HUES48 (cell line): ENCODE data around the gene LSR.

Experiments
- H3K27ac ChIP-seq: one replicate; pipeline ENCODE4 v1.7.0; 2013; ENCODE audit warnings: low read depth, low read length, inconsistent platforms
- H3K27me3 ChIP-seq: 2 replicates; pipeline ENCODE4 v1.6.1; 2013; ENCODE audit warnings: mild to moderate bottlenecking, low read length; ENCODE audit not compliant: control insufficient read depth, insufficient read depth
- H3K36me3 ChIP-seq: 2 replicates; pipeline ENCODE4 v1.6.1; 2013; ENCODE audit warnings: low read length; ENCODE audit not compliant: control insufficient read depth, insufficient read depth
- H3K4me1 ChIP-seq: 2 replicates; pipeline ENCODE4 v1.6.1; 2013; ENCODE audit warnings: mild to moderate bottlenecking, low read length; ENCODE audit not compliant: control insufficient read depth, insufficient read depth
- H3K4me3 ChIP-seq: 2 replicates; pipeline ENCODE4 v1.5.1; 2013; ENCODE audit warnings: mild to moderate bottlenecking, low read depth, low read length
- H3K9ac ChIP-seq: 2 replicates; pipeline ENCODE4 v1.6.1; 2013; ENCODE audit warnings: mild to moderate bottlenecking, low read depth, low read length, moderate library complexity
- H3K9me3 ChIP-seq: 2 replicates; pipeline ENCODE4 v1.6.1; 2013; ENCODE audit warnings: low read length; ENCODE audit not compliant: control insufficient read depth, insufficient read depth

Gene LSR

GRCh38 chr19:35264268-35265125, 15.7 kb downstream of the LSR start:
- Histone ChIP-seq H3K9me3 (no peaks in the 10 kb centered on the region), H3K27ac (no peak overlapping the region), H3K4me1 (peaks cover 7% of the 10 kb centered on the region; the same call in 1 of the 2 replicates), H3K36me3 (peaks cover 60% of the 10 kb centered on the region), H3K9ac (no peak overlapping the region), H3K27me3 (no peaks in the 10 kb centered on the region), H3K4me3 (no peak overlapping the region)

- H3K9me3 ChIP-seq, result no peaks in the 10 kb centered on the region
- no peaks in the 10 kb centered on the region for H3K27me3 ChIP-seq
- no peak overlapping the region for H3K27ac ChIP-seq
- H3K9ac ChIP-seq, result no peak overlapping the region
- peaks cover 7% of the 10 kb centered on the region; the same call in 1 of the 2 replicates for H3K4me1 ChIP-seq
- peaks cover 58% of the 10 kb centered on the region for H3K36me3 ChIP-seq
- no peak overlapping the region for H3K4me3 ChIP-seq
Observed at GRCh38 chr19:35265126-35265899, 16.5 kb downstream of the LSR start.

- H3K9ac ChIP-seq, result no peak overlapping the region
- no peaks in the 10 kb centered on the region for H3K27me3 ChIP-seq
- no peak overlapping the region for H3K27ac ChIP-seq
- no peak overlapping the region for H3K4me3 ChIP-seq
- H3K9me3 ChIP-seq, result no peaks in the 10 kb centered on the region
- H3K4me1 ChIP-seq, result peaks cover 7% of the 10 kb centered on the region; the same call in 1 of the 2 replicates
- H3K36me3 ChIP-seq, result peaks cover 59% of the 10 kb centered on the region
Observed at GRCh38 chr19:35265900-35266519, 17.2 kb downstream of the LSR start.

- H3K4me1 ChIP-seq, result peaks cover 7% of the 10 kb centered on the region; the same call in 1 of the 2 replicates
- peaks cover 60% of the 10 kb centered on the region for H3K36me3 ChIP-seq
- peak overlapping the region; percentile 88 for H3K27ac ChIP-seq
- H3K27me3 ChIP-seq, result no peaks in the 10 kb centered on the region
- H3K4me3 ChIP-seq, result peak overlapping the region; percentile 65
- H3K9ac ChIP-seq, result no peak overlapping the region
- no peaks in the 10 kb centered on the region for H3K9me3 ChIP-seq
Observed at GRCh38 chr19:35266520-35267352, 17.9 kb downstream of the LSR start.

GRCh38 chr19:35267353-35267817, 18.6 kb downstream of the LSR start:
- H3K36me3 ChIP-seq, result peaks cover 61% of the 10 kb centered on the region

GRCh38 chr19:35267818-35268535, 19.2 kb downstream of the LSR start:
- no peaks in the 10 kb centered on the region for H3K27me3 ChIP-seq
- peaks cover 61% of the 10 kb centered on the region for H3K36me3 ChIP-seq
- peak overlapping the region; percentile 91 for H3K27ac ChIP-seq
- peak overlapping the region; percentile 72 for H3K9ac ChIP-seq
- peaks cover 7% of the 10 kb centered on the region; the same call in 1 of the 2 replicates for H3K4me1 ChIP-seq
- peak overlapping the region; percentile 65 for H3K4me3 ChIP-seq
- no peaks in the 10 kb centered on the region for H3K9me3 ChIP-seq

More at GRCh38 chr19:35267353-35267817, 18.6 kb downstream of the LSR start:
- Histone ChIP-seq H3K9ac (peak overlapping the region; percentile 69), H3K4me3 (peak overlapping the region; percentile 65), H3K9me3 (no peaks in the 10 kb centered on the region), H3K4me1 (peaks cover 7% of the 10 kb centered on the region; the same call in 1 of the 2 replicates), H3K27ac (peak overlapping the region; percentile 88), H3K27me3 (no peaks in the 10 kb centered on the region)

GRCh38 chr19:35268536-35269437, 20.0 kb downstream of the LSR start, which contains the start of gene USF2:
TSS of gene USF2 (plus strand) at chr19:35268962. CDS start at chr19:35269102, 140 bp downstream.
- peak within 1 kb of the TSS; percentile 82 for H3K4me3 ChIP-seq
- H3K36me3 ChIP-seq, result peaks cover 63% of the 10 kb centered on the region
- no peaks in the 10 kb centered on the region for H3K27me3 ChIP-seq
- peak within 1 kb of the TSS; percentile 91 for H3K27ac ChIP-seq
- H3K9me3 ChIP-seq, result no peaks in the 10 kb centered on the region
- peaks cover 7% of the 10 kb centered on the region; the same call in 1 of the 2 replicates for H3K4me1 ChIP-seq
- peak within 1 kb of the TSS; percentile 87 for H3K9ac ChIP-seq

GRCh38 chr19:35269438-35270117, 20.8 kb downstream of the LSR start:
- H3K36me3 ChIP-seq, result peaks cover 63% of the 10 kb centered on the region
- peak overlapping the region; percentile 90 for H3K27ac ChIP-seq
- H3K27me3 ChIP-seq, result no peaks in the 10 kb centered on the region
- H3K9me3 ChIP-seq, result no peaks in the 10 kb centered on the region
- H3K4me1 ChIP-seq, result peaks cover 7% of the 10 kb centered on the region; the same call in 1 of the 2 replicates
- peak overlapping the region; percentile 87 for H3K9ac ChIP-seq
- H3K4me3 ChIP-seq, result peak overlapping the region; percentile 82
